ENCODE results near the gene TLCD5.

- TF ChIP-seq POLR2A (IDR thresholded peaks at IDR 0.05), result no peak
- no peak for TF ChIP-seq CTCF (IDR thresholded peaks at IDR 0.05)
- TF ChIP-seq POLR2AphosphoS5 (IDR thresholded peaks at IDR 0.05), result no peak
These were observed 7.2 kb upstream of the TLCD5 start for GRCh38 chr11:120317689-120318480.
